Measurements from ENCODE around the gene PCSK6.

GRCh38 chr15:101482526-101483371 lies 6.8 kb downstream of the PCSK6 start:
- TF ChIP-seq CTCF (IDR thresholded peaks at IDR 0.05) = no peak
- TF ChIP-seq POLR2A (IDR thresholded peaks at IDR 0.05) = no peak
- TF ChIP-seq POLR2AphosphoS5 (IDR thresholded peaks at IDR 0.05) = no peak
- TF ChIP-seq EP300 (IDR thresholded peaks at IDR 0.05) = no peak

Measured in sigmoid colon (tissue), 4 donors.